ENCODE results near the gene GATB. TPM values are rescaled to one million over a fixed set of nuclear protein-coding genes. Genes with fewer than 3 reads are reported as not detected.

GATB gene
- total and polyA plus RNA-seq, 10 of the 15 experiments (the other 5 are each of a cell fraction or from before 2014, with no cell fraction given), result 20.5 to 37.3 (median 30.5) TPM

DNA sequence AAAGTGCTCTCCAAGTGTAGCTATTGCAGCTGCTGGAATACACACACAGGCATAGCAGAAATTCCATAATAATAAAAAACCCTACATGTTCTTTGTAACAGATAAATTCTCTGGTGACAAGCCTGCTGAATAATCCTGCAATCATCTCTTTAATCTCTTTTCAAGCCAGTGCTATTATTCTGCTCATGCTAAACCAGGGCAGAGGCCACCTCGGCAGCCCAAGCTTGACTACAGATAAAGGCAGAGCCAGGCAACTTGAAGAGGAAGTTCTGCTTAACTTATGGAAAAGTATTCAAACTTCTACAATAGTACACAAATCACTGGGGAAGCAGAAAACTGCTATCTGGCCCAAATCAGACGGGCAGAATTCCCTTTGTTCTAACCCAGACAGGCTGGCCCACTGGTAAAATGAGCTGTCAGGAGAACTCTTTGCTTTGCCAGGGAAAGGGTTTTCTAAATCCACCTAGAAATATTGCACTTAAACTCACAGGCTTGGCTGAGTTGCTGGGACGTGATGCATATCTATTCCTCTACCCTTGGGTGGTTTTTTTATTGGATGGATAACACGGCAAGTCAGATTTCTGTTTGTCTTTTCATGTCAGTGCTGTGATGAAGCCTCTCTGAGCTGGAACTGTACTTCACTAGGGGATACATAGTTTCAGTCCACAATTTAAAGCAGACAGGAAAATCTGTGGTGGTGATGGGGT lies 70.5 kb downstream of the GATB start:
- no peak overlapping the region for H2AFZ ChIP-seq (ENCODE audit: control insufficient read depth, low read depth, low read length)
- TF ChIP-seq SKIL (IDR thresholded peaks at IDR 0.05; ENCODE audit: low read depth, poor library complexity, severe bottlenecking) (no peak), PAX8 (IDR thresholded peaks at IDR 0.05) (no peak), EGR1 (IDR thresholded peaks at IDR 0.05; ENCODE audit: borderline replicate concordance in 1 of 2, low read depth in 2 of 2, low read length in 2 of 2) (no peak), SP1 (IDR thresholded peaks at IDR 0.05; ENCODE audit: low read depth, low read length) (no peak), POU2F2 (IDR thresholded peaks at IDR 0.05; ENCODE audit: borderline replicate concordance, low read depth, low read length) (no peak), MYC (IDR thresholded peaks at IDR 0.05; ENCODE audit: insufficient read depth, insufficient read length, insufficient replicate concordance, low read length, severe bottlenecking) (no peak), HDAC6 (IDR thresholded peaks at IDR 0.05; ENCODE audit: unreplicated experiment) (no peak), NFYA (IDR thresholded peaks at IDR 0.05; ENCODE audit: borderline replicate concordance, low read depth, low read length) (no peak), CHD1 (IDR thresholded peaks at IDR 0.05; ENCODE audit: low read depth, low read length) (no peak), FOS (IDR thresholded peaks at IDR 0.05; ENCODE audit: borderline replicate concordance, extremely low read depth, insufficient read length) (no peak), ZNF622 (IDR thresholded peaks at IDR 0.05) (no peak), KLF5 (IDR thresholded peaks at IDR 0.05; ENCODE audit: partially characterized antibody) (no peak)
- H3K27me3 ChIP-seq (replicated peaks in 1 of 2; ENCODE audit: control insufficient read depth in 2 of 2, insufficient read depth in 2 of 2, low read length in 1 of 2), result no peaks in the 10 kb centered on the region
- FAIRE-seq (no peak), DNase-seq (ENCODE audit: low read depth, low spot score) (no peak), ATAC-seq (no peak)
- H3K4me1 ChIP-seq (ENCODE audit: control insufficient read depth, insufficient read depth, low read length), result no peaks in the 10 kb centered on the region
- no peak overlapping the region for H3K27ac ChIP-seq (ENCODE audit: control insufficient read depth, insufficient read depth)
- no peak overlapping the region for H3K4me3 ChIP-seq
- CTCF ChIA-PET, result no interaction called here
- H3K36me3 ChIP-seq (ENCODE audit: control insufficient read depth in 2 of 2, insufficient read depth in 2 of 2, low read length in 1 of 2), result no peaks in the 10 kb centered on the region; a peak in 1 of 4 replicates
- no peak overlapping the region for H3K9ac ChIP-seq (ENCODE audit: control insufficient read depth, insufficient read depth, low read length)
- SMC1A ChIA-PET (ENCODE audit: uncharacterized antibody, unreplicated experiment), result no interaction called here
- intact Hi-C loops (cut with micrococcal nuclease; ENCODE audit: unreplicated experiment) (no loop called here), in situ Hi-C loops (cut with MboI) (no loop called here)
- no TSS peak for BruUV-seq (replicated peaks)
- POLR2A ChIA-PET, result no interaction called here
- RAD21 ChIA-PET (ENCODE audit: unreplicated experiment), result interaction anchor here (1.0 kb wide), 1 partner anchor 277 kb away, joined by 3 read pairs; no protein-coding TSS in a partner anchor
- no peaks in the 10 kb centered on the region for H3K79me2 ChIP-seq (ENCODE audit: control insufficient read depth, insufficient read depth, low read length)
- H3K9me3 ChIP-seq (replicated peaks; ENCODE audit: control insufficient read depth, insufficient read depth, low read length), result no peaks in the 10 kb centered on the region
- no peak overlapping the region for H3K4me2 ChIP-seq (ENCODE audit: control insufficient read depth, insufficient read depth)
- 50% methylated on average over 4 of the region's 4 CpGs for WGBS (ENCODE audit: insufficient coverage, insufficient replicate concordance, low lambda C conversion rate, missing lambda C conversion rate)
- H4K20me1 ChIP-seq (ENCODE audit: control insufficient read depth, insufficient read depth), result no peaks in the 10 kb centered on the region

All from GM12878 (cell line).